SK-N-SH treated with all-trans-retinoic acid at 6 μM for 48 hours (cell line): ENCODE data around the gene DDX52.

Experiments
- BACH2 ChIP-seq: fragments of 250-450 bp; sonication (Bioruptor Pico); IDR thresholded peaks from 2 replicates; pipeline ENCODE4 v1.9.0; 2021; ENCODE audit warnings: mild to moderate bottlenecking, borderline replicate concordance
- CSDC2 ChIP-seq: fragments of 250-450 bp; sonication (Bioruptor Pico); IDR thresholded peaks from 2 replicates; pipeline ENCODE4 v1.5.0; 2020; ENCODE audit warnings: mild to moderate bottlenecking, moderate library complexity
- ISL1 ChIP-seq: fragments of 250-450 bp; sonication (Bioruptor Pico); IDR thresholded peaks from 2 replicates; pipeline ENCODE4 v2.1.2; 2022; ENCODE audit warnings: mild to moderate bottlenecking, moderate library complexity
- RARB ChIP-seq: fragments of 250-450 bp; sonication (Bioruptor Pico); IDR thresholded peaks from 2 replicates; pipeline ENCODE4 v1.8.0; 2021; ENCODE audit warnings: mild to moderate bottlenecking, moderate library complexity
- SNAI2 ChIP-seq: fragments of 250-450 bp; sonication (Bioruptor Pico); IDR thresholded peaks from 2 replicates; pipeline ENCODE4 v1.5.0; 2020; ENCODE audit warnings: mild to moderate bottlenecking, moderate library complexity
- TOX ChIP-seq: fragments of 250-450 bp; sonication (Bioruptor Pico); IDR thresholded peaks from 2 replicates; pipeline ENCODE4 v1.8.0; 2021; ENCODE audit warnings: mild to moderate bottlenecking, moderate library complexity, borderline replicate concordance
- ZFP30 ChIP-seq: fragments of 450-650 bp; formaldehyde crosslinking; IDR thresholded peaks from 2 replicates; pipeline ENCODE4 v1.5.0; 2022; ENCODE audit warnings: mild to moderate bottlenecking, moderate library complexity
- ZNF565 ChIP-seq: fragments of 450-650 bp; formaldehyde crosslinking; conservative IDR thresholded peaks from 2 replicates; pipeline ENCODE4 v1.5.0; 2020; ENCODE audit warnings: low read depth, mild to moderate bottlenecking, moderate library complexity
- TF ChIP-seq, protein P1 (sequence below): fragments of 250-450 bp; sonication (Bioruptor Pico); IDR thresholded peaks from 2 replicates; pipeline ENCODE4 v1.8.0; 2020; ENCODE audit warnings: mild to moderate bottlenecking, moderate library complexity, borderline replicate concordance
- TF ChIP-seq, protein P2 (sequence below): fragments of 250-450 bp; sonication (Bioruptor Pico); IDR thresholded peaks from 2 replicates; pipeline ENCODE4 v1.8.0; 2021; ENCODE audit warnings: low read depth, mild to moderate bottlenecking, moderate library complexity, borderline replicate concordance
- TF ChIP-seq, protein P3 (sequence below): fragments of 250-450 bp; sonication (Bioruptor Pico); IDR thresholded peaks from 2 replicates; pipeline ENCODE4 v1.5.0; 2020; ENCODE audit warnings: mild to moderate bottlenecking, moderate library complexity

DNA sequence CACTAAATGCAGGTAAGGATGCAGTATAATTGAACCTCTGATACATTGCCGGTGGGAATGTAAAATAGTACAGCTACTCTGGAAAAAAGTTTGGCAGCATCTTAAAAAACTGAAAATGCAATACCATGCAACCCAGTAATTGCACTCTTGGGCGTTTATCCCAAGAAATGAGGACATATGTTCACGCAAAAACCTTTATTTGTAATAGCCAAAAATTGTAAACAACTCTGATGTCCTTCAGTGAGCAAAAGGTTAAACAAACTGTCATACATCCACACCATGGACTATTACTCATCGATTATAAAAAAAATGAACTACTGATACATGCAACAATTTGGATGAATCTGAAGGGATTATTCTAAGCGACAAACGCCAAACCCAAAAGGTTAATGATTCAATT is 51.0 kb downstream of the DDX52 start:
- TF ChIP-seq, protein P1, sequence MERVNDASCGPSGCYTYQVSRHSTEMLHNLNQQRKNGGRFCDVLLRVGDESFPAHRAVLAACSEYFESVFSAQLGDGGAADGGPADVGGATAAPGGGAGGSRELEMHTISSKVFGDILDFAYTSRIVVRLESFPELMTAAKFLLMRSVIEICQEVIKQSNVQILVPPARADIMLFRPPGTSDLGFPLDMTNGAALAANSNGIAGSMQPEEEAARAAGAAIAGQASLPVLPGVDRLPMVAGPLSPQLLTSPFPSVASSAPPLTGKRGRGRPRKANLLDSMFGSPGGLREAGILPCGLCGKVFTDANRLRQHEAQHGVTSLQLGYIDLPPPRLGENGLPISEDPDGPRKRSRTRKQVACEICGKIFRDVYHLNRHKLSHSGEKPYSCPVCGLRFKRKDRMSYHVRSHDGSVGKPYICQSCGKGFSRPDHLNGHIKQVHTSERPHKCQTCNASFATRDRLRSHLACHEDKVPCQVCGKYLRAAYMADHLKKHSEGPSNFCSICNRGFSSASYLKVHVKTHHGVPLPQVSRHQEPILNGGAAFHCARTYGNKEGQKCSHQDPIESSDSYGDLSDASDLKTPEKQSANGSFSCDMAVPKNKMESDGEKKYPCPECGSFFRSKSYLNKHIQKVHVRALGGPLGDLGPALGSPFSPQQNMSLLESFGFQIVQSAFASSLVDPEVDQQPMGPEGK (CRISPR knock-in tag) = no peak
- no peak for TF ChIP-seq RARB (CRISPR knock-in tag)
- TF ChIP-seq, protein P2, sequence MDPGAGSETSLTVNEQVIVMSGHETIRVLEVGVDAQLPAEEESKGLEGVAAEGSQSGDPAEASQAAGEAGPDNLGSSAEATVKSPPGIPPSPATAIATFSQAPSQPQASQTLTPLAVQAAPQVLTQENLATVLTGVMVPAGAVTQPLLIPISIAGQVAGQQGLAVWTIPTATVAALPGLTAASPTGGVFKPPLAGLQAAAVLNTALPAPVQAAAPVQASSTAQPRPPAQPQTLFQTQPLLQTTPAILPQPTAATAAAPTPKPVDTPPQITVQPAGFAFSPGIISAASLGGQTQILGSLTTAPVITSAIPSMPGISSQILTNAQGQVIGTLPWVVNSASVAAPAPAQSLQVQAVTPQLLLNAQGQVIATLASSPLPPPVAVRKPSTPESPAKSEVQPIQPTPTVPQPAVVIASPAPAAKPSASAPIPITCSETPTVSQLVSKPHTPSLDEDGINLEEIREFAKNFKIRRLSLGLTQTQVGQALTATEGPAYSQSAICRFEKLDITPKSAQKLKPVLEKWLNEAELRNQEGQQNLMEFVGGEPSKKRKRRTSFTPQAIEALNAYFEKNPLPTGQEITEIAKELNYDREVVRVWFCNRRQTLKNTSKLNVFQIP = no peak
- TF ChIP-seq, protein P3, sequence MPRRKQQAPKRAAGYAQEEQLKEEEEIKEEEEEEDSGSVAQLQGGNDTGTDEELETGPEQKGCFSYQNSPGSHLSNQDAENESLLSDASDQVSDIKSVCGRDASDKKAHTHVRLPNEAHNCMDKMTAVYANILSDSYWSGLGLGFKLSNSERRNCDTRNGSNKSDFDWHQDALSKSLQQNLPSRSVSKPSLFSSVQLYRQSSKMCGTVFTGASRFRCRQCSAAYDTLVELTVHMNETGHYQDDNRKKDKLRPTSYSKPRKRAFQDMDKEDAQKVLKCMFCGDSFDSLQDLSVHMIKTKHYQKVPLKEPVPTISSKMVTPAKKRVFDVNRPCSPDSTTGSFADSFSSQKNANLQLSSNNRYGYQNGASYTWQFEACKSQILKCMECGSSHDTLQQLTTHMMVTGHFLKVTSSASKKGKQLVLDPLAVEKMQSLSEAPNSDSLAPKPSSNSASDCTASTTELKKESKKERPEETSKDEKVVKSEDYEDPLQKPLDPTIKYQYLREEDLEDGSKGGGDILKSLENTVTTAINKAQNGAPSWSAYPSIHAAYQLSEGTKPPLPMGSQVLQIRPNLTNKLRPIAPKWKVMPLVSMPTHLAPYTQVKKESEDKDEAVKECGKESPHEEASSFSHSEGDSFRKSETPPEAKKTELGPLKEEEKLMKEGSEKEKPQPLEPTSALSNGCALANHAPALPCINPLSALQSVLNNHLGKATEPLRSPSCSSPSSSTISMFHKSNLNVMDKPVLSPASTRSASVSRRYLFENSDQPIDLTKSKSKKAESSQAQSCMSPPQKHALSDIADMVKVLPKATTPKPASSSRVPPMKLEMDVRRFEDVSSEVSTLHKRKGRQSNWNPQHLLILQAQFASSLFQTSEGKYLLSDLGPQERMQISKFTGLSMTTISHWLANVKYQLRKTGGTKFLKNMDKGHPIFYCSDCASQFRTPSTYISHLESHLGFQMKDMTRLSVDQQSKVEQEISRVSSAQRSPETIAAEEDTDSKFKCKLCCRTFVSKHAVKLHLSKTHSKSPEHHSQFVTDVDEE (CRISPR knock-in tag) = no peak
- no peak for TF ChIP-seq BACH2 (CRISPR knock-in tag)
- TF ChIP-seq SNAI2 = no peak
- no peak for TF ChIP-seq ZFP30
- no peak for TF ChIP-seq ISL1 (CRISPR knock-in tag)
- no peak for TF ChIP-seq ZNF565 (CRISPR knock-in tag)
- TF ChIP-seq TOX = no peak
- TF ChIP-seq CSDC2 (CRISPR knock-in tag) = no peak
